Measurements from ENCODE around the gene PRR9. TPM values are rescaled to one million over a fixed set of nuclear protein-coding genes. Genes with fewer than 3 reads are reported as not detected.

Gene PRR9
- total RNA-seq, 6 experiments from 2014 or later = not detected

DNA sequence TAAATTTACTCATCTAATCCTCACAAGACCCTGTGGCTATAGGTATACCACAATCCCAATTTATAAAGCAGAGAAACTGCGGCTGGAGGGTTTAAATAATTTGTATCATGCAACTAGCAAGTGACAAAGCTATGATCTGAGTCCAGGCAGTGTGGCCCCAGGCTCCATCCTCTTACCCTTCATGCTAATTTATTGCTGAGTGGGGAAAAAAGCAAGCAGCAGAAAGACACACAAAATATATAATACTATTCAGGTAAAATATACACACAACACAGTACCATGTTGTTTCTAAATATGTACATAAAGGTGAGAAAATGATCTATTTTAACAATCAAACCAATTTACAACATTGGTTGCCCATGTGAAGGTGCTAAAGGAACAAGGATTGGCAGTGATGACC is 24.8 kb downstream of the PRR9 start:
- ATAC-seq (no peak), DNase-seq (no peak)
- Histone ChIP-seq H3K36me3 (no peaks in the 10 kb centered on the region), H3K27ac (no peak overlapping the region), H3K4me1 (no peaks in the 10 kb centered on the region), H3K9me3 (no peaks in the 10 kb centered on the region), H3K4me3 (no peak overlapping the region), H3K27me3 (peaks cover 0 to 3% of the 10 kb centered on the region in 2 donors)
- TF ChIP-seq, protein P1, sequence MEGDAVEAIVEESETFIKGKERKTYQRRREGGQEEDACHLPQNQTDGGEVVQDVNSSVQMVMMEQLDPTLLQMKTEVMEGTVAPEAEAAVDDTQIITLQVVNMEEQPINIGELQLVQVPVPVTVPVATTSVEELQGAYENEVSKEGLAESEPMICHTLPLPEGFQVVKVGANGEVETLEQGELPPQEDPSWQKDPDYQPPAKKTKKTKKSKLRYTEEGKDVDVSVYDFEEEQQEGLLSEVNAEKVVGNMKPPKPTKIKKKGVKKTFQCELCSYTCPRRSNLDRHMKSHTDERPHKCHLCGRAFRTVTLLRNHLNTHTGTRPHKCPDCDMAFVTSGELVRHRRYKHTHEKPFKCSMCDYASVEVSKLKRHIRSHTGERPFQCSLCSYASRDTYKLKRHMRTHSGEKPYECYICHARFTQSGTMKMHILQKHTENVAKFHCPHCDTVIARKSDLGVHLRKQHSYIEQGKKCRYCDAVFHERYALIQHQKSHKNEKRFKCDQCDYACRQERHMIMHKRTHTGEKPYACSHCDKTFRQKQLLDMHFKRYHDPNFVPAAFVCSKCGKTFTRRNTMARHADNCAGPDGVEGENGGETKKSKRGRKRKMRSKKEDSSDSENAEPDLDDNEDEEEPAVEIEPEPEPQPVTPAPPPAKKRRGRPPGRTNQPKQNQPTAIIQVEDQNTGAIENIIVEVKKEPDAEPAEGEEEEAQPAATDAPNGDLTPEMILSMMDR (IDR thresholded peaks at IDR 0.05) = no peak
- no peak for TF ChIP-seq POLR2A (IDR thresholded peaks at IDR 0.05)
- intact Hi-C loops (cut with DNase I) = no loop called here
- WGBS (ENCODE audit: insufficient coverage, low coverage, low lambda C conversion rate, missing lambda C conversion rate) = 40% methylated on average over 1 of the region's 1 CpG

DNA sequence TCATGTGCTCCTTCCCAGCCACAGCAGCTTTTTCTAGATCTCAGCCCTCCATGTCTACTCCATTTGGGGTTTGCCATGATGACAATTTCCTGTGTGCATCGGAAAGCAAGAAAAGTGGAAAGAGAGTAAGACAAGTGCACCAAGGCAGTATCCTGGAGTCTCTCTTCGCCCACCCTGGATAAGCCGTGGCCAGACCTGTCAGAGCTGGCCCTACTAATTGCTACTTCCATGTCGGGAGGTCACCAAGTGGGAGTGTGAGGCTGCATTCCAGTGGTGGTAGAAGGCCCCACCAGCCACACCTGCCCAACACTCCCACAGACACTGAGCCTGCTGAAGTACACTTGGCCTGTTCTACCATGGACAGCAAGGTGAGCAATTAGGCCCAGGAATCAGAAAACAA is 28.1 kb downstream of the PRR9 start:
- Histone ChIP-seq H3K36me3 (no peaks in the 10 kb centered on the region), H3K9me3 (no peaks in the 10 kb centered on the region), H3K4me3 (no peak overlapping the region), H3K27ac (no peak overlapping the region), H3K27me3 (no peaks in the 10 kb centered on the region), H3K4me1 (no peaks in the 10 kb centered on the region)
- TF ChIP-seq, protein P1 (IDR thresholded peaks at IDR 0.05) = no peak
- TF ChIP-seq POLR2A (IDR thresholded peaks at IDR 0.05) = no peak
- intact Hi-C loops (cut with DNase I) = no loop called here
- WGBS (ENCODE audit: insufficient coverage, low coverage, low lambda C conversion rate, missing lambda C conversion rate) = 81% methylated on average over 3 of the region's 4 CpGs
- DNase-seq (no peak), ATAC-seq (no peak)

- no peaks in the 10 kb centered on the region for H3K36me3 ChIP-seq
- H3K4me1 ChIP-seq = no peaks in the 10 kb centered on the region
- intact Hi-C loops (cut with DNase I) = no loop called here
- TF ChIP-seq, protein P1 (IDR thresholded peaks at IDR 0.05) = no peak
- no peak overlapping the region for H3K27ac ChIP-seq
- 20% methylated on average over 1 of the region's 1 CpG for WGBS (ENCODE audit: insufficient coverage, low coverage, low lambda C conversion rate, missing lambda C conversion rate)
- no peaks in the 10 kb centered on the region for H3K9me3 ChIP-seq
- ATAC-seq = no peak
- H3K4me3 ChIP-seq = no peak overlapping the region
- no peaks in the 10 kb centered on the region for H3K27me3 ChIP-seq
- no peak for DNase-seq
Observed at GRCh38 chr1:153246018-153246417, 28.6 kb downstream of the PRR9 start.

- no peaks in the 10 kb centered on the region for H3K9me3 ChIP-seq
- H3K27me3 ChIP-seq = no peaks in the 10 kb centered on the region
- no peaks in the 10 kb centered on the region for H3K36me3 ChIP-seq
- no peaks in the 10 kb centered on the region for H3K4me1 ChIP-seq
- H3K4me3 ChIP-seq = no peak overlapping the region
- WGBS (ENCODE audit: insufficient coverage, low coverage, low lambda C conversion rate, missing lambda C conversion rate) = 24% methylated on average over 2 of the region's 2 CpGs
- ATAC-seq (no peak), DNase-seq (no peak)
- no peak for TF ChIP-seq POLR2A (IDR thresholded peaks at IDR 0.05)
- TF ChIP-seq, protein P1 (IDR thresholded peaks at IDR 0.05) = no peak
- no peak overlapping the region for H3K27ac ChIP-seq
- intact Hi-C loops (cut with DNase I) = no loop called here
Observed at GRCh38 chr1:153246825-153247224, 29.4 kb downstream of the PRR9 start.
